Upper lobe of left lung (tissue), 4 donors: ENCODE data around the gene C7orf33.

Experiments
- POLR2A ChIP-seq, 4 donors: fragments of 450-650 bp; IDR thresholded peaks; one replicate each; pipeline ENCODE4 v1.5.1; 2016 to 2017; ENCODE audit warnings: antibody characterized with exemption in 4 of 4, mild to moderate bottlenecking in 2 of 4
- POLR2AphosphoS5 ChIP-seq, 2 donors: sonication (generic); formaldehyde crosslinking; IDR thresholded peaks; one replicate each; pipeline ENCODE4 v1.5.1; 2017; ENCODE audit warnings: antibody characterized with exemption in 2 of 2
- TF ChIP-seq, protein P1 (sequence below), 6 experiments: fragments of 450-650 bp in 4 of 6; fragments of 200-600 bp in 2 of 6; sonication (generic) in 2 of 6; IDR thresholded peaks; one replicate each; pipeline ENCODE4 v1.5.1; 2016 to 2019; ENCODE audit warnings: antibody characterized with exemption in 6 of 6

DNA sequence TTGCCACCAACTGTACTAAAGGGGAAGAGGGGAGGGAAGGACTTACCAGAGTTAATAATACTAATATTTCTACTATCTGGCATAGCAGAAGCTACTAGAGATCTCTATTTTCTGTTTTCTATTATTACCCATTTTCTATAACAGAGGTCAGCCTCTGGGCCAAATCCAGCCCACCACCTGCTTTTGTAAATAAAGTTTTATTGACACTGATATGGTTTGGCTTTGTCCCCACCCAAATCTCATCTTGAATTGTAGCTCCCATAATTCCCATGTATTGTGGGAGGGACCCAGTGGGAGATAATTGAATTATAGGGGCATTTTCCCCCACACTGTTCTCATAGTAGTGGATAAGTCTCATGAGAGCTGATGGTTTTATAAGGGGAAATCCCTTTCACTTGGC lies 62.2 kb downstream of the C7orf33 start:
- TF ChIP-seq, protein P1, sequence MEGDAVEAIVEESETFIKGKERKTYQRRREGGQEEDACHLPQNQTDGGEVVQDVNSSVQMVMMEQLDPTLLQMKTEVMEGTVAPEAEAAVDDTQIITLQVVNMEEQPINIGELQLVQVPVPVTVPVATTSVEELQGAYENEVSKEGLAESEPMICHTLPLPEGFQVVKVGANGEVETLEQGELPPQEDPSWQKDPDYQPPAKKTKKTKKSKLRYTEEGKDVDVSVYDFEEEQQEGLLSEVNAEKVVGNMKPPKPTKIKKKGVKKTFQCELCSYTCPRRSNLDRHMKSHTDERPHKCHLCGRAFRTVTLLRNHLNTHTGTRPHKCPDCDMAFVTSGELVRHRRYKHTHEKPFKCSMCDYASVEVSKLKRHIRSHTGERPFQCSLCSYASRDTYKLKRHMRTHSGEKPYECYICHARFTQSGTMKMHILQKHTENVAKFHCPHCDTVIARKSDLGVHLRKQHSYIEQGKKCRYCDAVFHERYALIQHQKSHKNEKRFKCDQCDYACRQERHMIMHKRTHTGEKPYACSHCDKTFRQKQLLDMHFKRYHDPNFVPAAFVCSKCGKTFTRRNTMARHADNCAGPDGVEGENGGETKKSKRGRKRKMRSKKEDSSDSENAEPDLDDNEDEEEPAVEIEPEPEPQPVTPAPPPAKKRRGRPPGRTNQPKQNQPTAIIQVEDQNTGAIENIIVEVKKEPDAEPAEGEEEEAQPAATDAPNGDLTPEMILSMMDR (IDR thresholded peaks at IDR 0.05) = no peak
- no peak for TF ChIP-seq POLR2A (IDR thresholded peaks at IDR 0.05)
- TF ChIP-seq POLR2AphosphoS5 (IDR thresholded peaks at IDR 0.05) = no peak
